Measurements from ENCODE around the gene SSBP3. TPM values are rescaled to one million over a fixed set of nuclear protein-coding genes. Genes with fewer than 3 reads are reported as not detected.

SSBP3 gene
- total RNA-seq, 1 experiment from 2014 or later = 42.1 TPM

DNA sequence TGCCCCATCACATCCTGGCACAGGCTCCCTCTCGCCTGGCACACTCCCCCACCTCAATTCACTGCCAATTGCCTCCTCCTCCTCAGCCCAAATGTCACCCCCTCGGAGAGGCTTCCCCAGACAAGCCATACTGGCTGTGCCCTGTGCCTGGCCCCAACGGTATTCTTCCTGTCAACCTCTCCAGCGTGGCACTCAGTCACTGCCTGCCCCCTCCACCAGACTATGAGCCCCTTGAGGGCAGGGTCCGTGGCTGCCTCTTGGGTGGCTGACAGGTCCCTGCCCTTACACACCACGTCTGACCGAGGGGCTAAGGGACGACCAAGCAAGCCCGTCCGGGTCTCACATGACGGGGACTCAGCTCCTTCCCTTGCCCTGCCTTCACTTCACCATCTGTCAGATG, 131.3 kb downstream of the SSBP3 start:
- Histone ChIP-seq H3K9me3 (no peaks in the 10 kb centered on the region), H3K4me1 (peaks cover 16% of the 10 kb centered on the region), H3K27me3 (replicated peaks; ENCODE audit: control insufficient read depth, insufficient read depth, low read length) (no peaks in the 10 kb centered on the region), H3K36me3 (ENCODE audit: control insufficient read depth, insufficient read depth, low read length) (no peaks in the 10 kb centered on the region), H3K4me3 (ENCODE audit: low read depth, low read length) (no peak overlapping the region)
- H3K4me1 Mint-ChIP-seq (ENCODE audit: low read depth, unreplicated experiment) = peaks cover 11% of the 10 kb centered on the region
- TF ChIP-seq, protein P1, sequence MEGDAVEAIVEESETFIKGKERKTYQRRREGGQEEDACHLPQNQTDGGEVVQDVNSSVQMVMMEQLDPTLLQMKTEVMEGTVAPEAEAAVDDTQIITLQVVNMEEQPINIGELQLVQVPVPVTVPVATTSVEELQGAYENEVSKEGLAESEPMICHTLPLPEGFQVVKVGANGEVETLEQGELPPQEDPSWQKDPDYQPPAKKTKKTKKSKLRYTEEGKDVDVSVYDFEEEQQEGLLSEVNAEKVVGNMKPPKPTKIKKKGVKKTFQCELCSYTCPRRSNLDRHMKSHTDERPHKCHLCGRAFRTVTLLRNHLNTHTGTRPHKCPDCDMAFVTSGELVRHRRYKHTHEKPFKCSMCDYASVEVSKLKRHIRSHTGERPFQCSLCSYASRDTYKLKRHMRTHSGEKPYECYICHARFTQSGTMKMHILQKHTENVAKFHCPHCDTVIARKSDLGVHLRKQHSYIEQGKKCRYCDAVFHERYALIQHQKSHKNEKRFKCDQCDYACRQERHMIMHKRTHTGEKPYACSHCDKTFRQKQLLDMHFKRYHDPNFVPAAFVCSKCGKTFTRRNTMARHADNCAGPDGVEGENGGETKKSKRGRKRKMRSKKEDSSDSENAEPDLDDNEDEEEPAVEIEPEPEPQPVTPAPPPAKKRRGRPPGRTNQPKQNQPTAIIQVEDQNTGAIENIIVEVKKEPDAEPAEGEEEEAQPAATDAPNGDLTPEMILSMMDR (IDR thresholded peaks at IDR 0.05; ENCODE audit: insufficient read depth in 1 of 2, low read depth in 1 of 2, low read length in 1 of 2, severe bottlenecking in 1 of 2, unreplicated experiment in 1 of 2) = no peak
- H3K27me3 Mint-ChIP-seq (ENCODE audit: insufficient read depth, unreplicated experiment) = no peaks in the 10 kb centered on the region
- intact Hi-C loops (cut with micrococcal nuclease; ENCODE audit: unreplicated experiment) = no loop called here
- no peak overlapping the region for H3K4me3 Mint-ChIP-seq (ENCODE audit: unreplicated experiment)
- no peaks in the 10 kb centered on the region for H3K9me3 Mint-ChIP-seq (ENCODE audit: unreplicated experiment)
- ChIA-PET CTCF (interaction anchor here (1.0 kb wide), 1 partner anchor 131 kb away, joined by 4 read pairs; the partner anchor contains the start of gene SSBP3), POLR2A (no interaction called here)
- no peak for DNase-seq
- no peak overlapping the region for H3K27ac Mint-ChIP-seq (ENCODE audit: unreplicated experiment)
- peaks cover 14% of the 10 kb centered on the region for H3K36me3 Mint-ChIP-seq (ENCODE audit: insufficient read depth, unreplicated experiment)
- BruUV-seq (replicated peaks) = no TSS peak

DNA sequence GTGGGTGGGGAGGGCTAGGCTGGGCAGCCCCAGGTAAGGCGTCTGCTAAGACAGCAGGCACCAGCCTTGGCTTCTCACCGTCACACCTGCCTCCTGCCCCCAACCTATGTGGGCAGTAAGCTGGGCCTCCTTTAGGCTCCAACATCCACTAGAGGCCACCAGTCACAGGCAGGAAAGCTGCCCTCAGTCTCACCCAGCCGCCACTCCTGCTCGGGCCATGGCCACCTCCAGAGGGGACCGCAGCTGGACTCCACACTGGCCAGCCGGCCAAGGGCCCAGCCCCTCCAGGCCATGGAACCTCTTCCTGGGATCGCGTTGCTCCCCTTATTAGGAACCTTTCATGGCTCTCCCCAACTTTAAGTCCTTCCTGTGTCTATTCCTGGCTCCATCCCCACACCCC, 131.7 kb downstream of the SSBP3 start:
- Mint-ChIP-seq H3K27me3 (ENCODE audit: insufficient read depth, unreplicated experiment) (no peaks in the 10 kb centered on the region), H3K4me1 (ENCODE audit: low read depth, unreplicated experiment) (peaks cover 11% of the 10 kb centered on the region), H3K9me3 (ENCODE audit: unreplicated experiment) (no peaks in the 10 kb centered on the region), H3K27ac (ENCODE audit: unreplicated experiment) (no peak overlapping the region), H3K4me3 (ENCODE audit: unreplicated experiment) (no peak overlapping the region), H3K36me3 (ENCODE audit: insufficient read depth, unreplicated experiment) (peaks cover 14% of the 10 kb centered on the region)
- no peak for DNase-seq
- H3K27me3 ChIP-seq (replicated peaks; ENCODE audit: control insufficient read depth, insufficient read depth, low read length) = no peaks in the 10 kb centered on the region
- BruUV-seq (replicated peaks) = no TSS peak
- H3K4me1 ChIP-seq = peaks cover 16% of the 10 kb centered on the region
- H3K36me3 ChIP-seq (ENCODE audit: control insufficient read depth, insufficient read depth, low read length) = no peaks in the 10 kb centered on the region
- intact Hi-C loops (cut with micrococcal nuclease; ENCODE audit: unreplicated experiment) = no loop called here
- H3K4me3 ChIP-seq (ENCODE audit: low read depth, low read length) = no peak overlapping the region
- TF ChIP-seq, protein P1 (IDR thresholded peaks at IDR 0.05; ENCODE audit: insufficient read depth in 1 of 2, low read depth in 1 of 2, low read length in 1 of 2, severe bottlenecking in 1 of 2, unreplicated experiment in 1 of 2) = no peak
- ChIA-PET CTCF (interaction anchor here (1.0 kb wide), 1 partner anchor 132 kb away, joined by 4 read pairs; the partner anchor contains the start of gene SSBP3), POLR2A (no interaction called here)
- H3K9me3 ChIP-seq = no peaks in the 10 kb centered on the region

DNA sequence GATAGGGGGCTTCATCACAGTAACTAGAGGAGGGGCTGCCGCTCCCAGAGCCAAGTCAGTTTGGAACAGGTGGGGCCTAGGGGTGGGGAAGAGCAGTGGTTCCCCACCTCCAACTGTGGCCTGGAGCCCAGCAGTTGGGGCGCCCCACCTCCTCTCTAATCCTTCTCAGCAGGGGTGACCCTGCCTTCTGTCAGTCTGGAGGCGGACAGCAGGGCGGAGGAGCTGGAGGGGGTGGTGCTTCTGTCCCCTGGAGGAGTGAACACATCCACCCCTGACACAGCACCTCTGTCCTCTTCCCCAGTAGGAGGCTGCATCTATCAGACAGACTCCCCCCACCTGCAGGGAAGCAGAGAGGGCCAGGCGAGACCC, 132.4 kb downstream of the SSBP3 start:
- ChIA-PET CTCF (interaction anchor here (1.0 kb wide), 1 partner anchor 133 kb away, joined by 4 read pairs; the partner anchor contains the start of gene SSBP3), POLR2A (no interaction called here)
- no peak overlapping the region for H3K27ac Mint-ChIP-seq (ENCODE audit: unreplicated experiment)
- no peaks in the 10 kb centered on the region for H3K27me3 Mint-ChIP-seq (ENCODE audit: insufficient read depth, unreplicated experiment)
- Histone ChIP-seq H3K4me1 (peaks cover 16% of the 10 kb centered on the region), H3K36me3 (ENCODE audit: control insufficient read depth, insufficient read depth, low read length) (no peaks in the 10 kb centered on the region), H3K27me3 (replicated peaks; ENCODE audit: control insufficient read depth, insufficient read depth, low read length) (no peaks in the 10 kb centered on the region), H3K9me3 (no peaks in the 10 kb centered on the region), H3K4me3 (ENCODE audit: low read depth, low read length) (no peak overlapping the region)
- H3K9me3 Mint-ChIP-seq (ENCODE audit: unreplicated experiment) = no peaks in the 10 kb centered on the region
- TF ChIP-seq, protein P1 (IDR thresholded peaks at IDR 0.05; ENCODE audit: insufficient read depth in 1 of 2, low read depth in 1 of 2, low read length in 1 of 2, severe bottlenecking in 1 of 2, unreplicated experiment in 1 of 2) = no peak
- no TSS peak for BruUV-seq (replicated peaks)
- peaks cover 14% of the 10 kb centered on the region for H3K36me3 Mint-ChIP-seq (ENCODE audit: insufficient read depth, unreplicated experiment)
- DNase-seq = no peak
- H3K4me1 Mint-ChIP-seq (ENCODE audit: low read depth, unreplicated experiment) = peaks cover 11% of the 10 kb centered on the region
- intact Hi-C loops (cut with micrococcal nuclease; ENCODE audit: unreplicated experiment) = no loop called here
- H3K4me3 Mint-ChIP-seq (ENCODE audit: unreplicated experiment) = no peak overlapping the region
